Activated CD4-positive, alpha-beta memory T cell treated with anti-CD3 and anti-CD28 coated beads for 36 hours (primary cell): ENCODE measurements around the gene TENT4B. TPM values are rescaled to one million over a fixed set of nuclear protein-coding genes. Genes with fewer than 3 reads are reported as not detected.

Source experiments
- CTCF ChIA-PET: fragments of 350-600 bp; sonication (Branson Sonifier 250); formaldehyde crosslinking; loops from one replicate; lab custom pipeline; 2021; ENCODE audit warnings: antibody characterized with exemption, inconsistent platforms; lab: Charles Lee
- POLR2A ChIA-PET: fragments of 350-600 bp; sonication (Branson Sonifier 250); formaldehyde crosslinking; loops from one replicate; lab custom pipeline; 2021; ENCODE audit warnings: antibody characterized with exemption; lab: Charles Lee
- DNase-seq: peaks from one replicate; pipeline ENCODE4 v3.0.0-alpha.2; 2020
- H3K27ac Mint-ChIP-seq: one replicate; pipeline ENCODE4 v1.8.0; 2021; ENCODE audit warnings: mixed read lengths
- H3K27me3 Mint-ChIP-seq: one replicate; pipeline ENCODE4 v1.8.0; 2021; ENCODE audit warnings: mixed read lengths
- H3K36me3 Mint-ChIP-seq: one replicate; pipeline ENCODE4 v1.8.0; 2021; ENCODE audit warnings: mixed read lengths
- H3K4me1 Mint-ChIP-seq: one replicate; pipeline ENCODE4 v1.8.0; 2021; ENCODE audit warnings: low read depth, mixed read lengths
- H3K4me3 Mint-ChIP-seq: one replicate; pipeline ENCODE4 v1.8.0; 2021; ENCODE audit warnings: mild to moderate bottlenecking, mixed read lengths
- H3K9me3 Mint-ChIP-seq: one replicate; pipeline ENCODE4 v1.8.0; 2021; ENCODE audit warnings: mixed read lengths
- intact Hi-C: fragments of 100-400 bp; cut with micrococcal nuclease; formaldehyde crosslinking; loops from one replicate; pipeline ENCODE4 v1.15.1; 2023
- total RNA-seq, 2 experiments: library from RNA; stranded (reverse); gene quantifications; one replicate each; pipeline ENCODE4 v1.2.3, GENCODE V29; 2021

TENT4B gene
- total RNA-seq, 2 experiments from 2014 or later: 14.4 to 14.8 TPM

DNA sequence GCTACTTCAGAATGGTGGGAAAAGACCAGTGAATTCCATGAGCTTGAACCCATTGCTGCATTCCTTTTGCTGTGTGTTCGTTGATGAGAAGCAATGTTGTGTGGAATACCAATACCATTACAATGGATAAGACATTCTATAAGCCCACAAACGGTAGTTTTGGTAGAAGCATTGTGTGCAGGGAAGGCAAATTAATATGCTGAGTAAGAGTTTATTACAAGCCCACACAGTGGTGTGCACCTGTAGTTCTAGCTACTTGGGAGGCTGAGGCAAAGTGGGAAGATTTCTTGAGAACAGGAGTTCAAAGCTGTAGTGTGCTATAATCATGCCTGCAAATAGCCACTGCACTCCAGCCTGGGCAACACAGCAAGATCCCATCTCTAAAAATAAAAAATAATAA, 19.9 kb upstream of the TENT4B start:
- H3K4me3 Mint-ChIP-seq: no peak overlapping the region
- ChIA-PET POLR2A (no interaction called here), CTCF (interaction anchor here (1.0 to 1.1 kb wide), 3 partner anchors 9 to 194 kb away, joined by 3 to 4 read pairs (median 3); no protein-coding TSS in a partner anchor)
- intact Hi-C loops: no loop called here
- peaks cover 2% of the 10 kb centered on the region for H3K27me3 Mint-ChIP-seq
- H3K36me3 Mint-ChIP-seq: no peaks in the 10 kb centered on the region
- H3K27ac Mint-ChIP-seq: no peak overlapping the region
- no peaks in the 10 kb centered on the region for H3K4me1 Mint-ChIP-seq
- H3K9me3 Mint-ChIP-seq: no peaks in the 10 kb centered on the region
- DNase-seq: no peak

DNA sequence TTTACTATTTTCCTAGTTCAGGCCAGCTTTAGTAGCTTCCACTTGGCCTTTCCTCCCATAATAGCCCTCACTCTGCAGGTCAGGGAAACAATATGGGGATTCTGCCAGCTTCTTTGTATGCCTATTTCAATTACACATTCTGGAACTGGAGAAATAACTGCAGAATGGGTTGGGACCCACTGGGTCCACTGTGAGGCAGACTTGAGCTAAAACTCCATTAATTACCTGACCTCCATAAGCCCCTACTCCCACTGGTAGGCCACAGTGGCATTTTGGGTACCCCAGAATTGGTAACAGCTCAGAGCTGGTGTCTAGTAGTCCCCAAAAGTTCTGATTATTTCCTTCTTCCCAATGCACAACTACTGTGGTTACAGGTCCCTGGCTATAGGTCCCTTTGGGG, 16.7 kb upstream of the TENT4B start:
- no peaks in the 10 kb centered on the region for H3K9me3 Mint-ChIP-seq
- H3K27me3 Mint-ChIP-seq: peaks cover 2% of the 10 kb centered on the region
- H3K36me3 Mint-ChIP-seq: no peaks in the 10 kb centered on the region
- DNase-seq: no peak
- intact Hi-C loops: no loop called here
- H3K4me1 Mint-ChIP-seq: no peaks in the 10 kb centered on the region
- H3K4me3 Mint-ChIP-seq: no peak overlapping the region
- H3K27ac Mint-ChIP-seq: no peak overlapping the region
- ChIA-PET POLR2A (interaction anchor here (0.6 kb wide), 1 partner anchor 29 kb away, joined by 4 read pairs; no protein-coding TSS in a partner anchor), CTCF (interaction anchor here (1.4 kb wide), 1 partner anchor 74 kb away, joined by 13 read pairs; no protein-coding TSS in a partner anchor)

DNA sequence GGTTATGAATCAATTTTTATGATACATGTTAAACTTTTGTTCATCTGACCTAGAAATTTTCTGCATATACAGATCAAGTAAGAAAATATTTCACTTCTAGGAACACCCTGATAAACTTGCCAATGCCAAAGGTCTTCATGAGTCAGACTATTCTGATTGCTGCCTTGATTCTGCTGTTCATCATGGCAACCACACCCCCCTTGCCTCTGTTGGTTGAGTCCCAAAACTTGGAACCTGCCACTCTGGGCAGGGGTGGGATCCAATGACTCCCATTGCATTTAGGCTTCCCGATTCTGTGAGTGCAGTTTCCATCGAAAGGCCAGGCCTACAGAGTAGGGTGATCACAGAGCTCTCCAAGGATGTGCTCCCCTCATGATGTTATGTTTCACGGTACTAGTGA, 15.8 kb upstream of the TENT4B start:
- no peaks in the 10 kb centered on the region for H3K36me3 Mint-ChIP-seq
- POLR2A ChIA-PET: no interaction called here
- intact Hi-C loops: no loop called here

DNA sequence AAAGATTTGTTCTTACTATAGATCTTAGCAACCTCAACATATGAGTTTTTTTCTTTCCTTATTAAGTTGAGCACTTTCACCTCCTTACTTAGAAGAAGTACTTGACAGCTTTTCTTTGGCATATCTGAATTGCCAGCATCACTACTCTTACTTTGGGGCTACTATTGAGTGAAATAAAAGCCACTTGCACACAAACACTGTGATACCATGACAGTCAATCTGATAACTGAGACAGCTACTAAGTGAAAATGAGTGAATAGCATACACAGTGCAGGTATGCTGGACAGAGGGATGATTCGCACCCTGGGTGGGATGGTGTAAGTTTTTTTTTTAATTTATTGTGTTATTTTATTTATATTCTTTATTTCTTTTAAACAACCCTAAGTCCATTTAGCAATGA, 13.5 kb upstream of the TENT4B start:
- H3K27ac Mint-ChIP-seq: no peak overlapping the region
- no peak overlapping the region for H3K4me3 Mint-ChIP-seq
- H3K27me3 Mint-ChIP-seq: no peaks in the 10 kb centered on the region
- H3K4me1 Mint-ChIP-seq: no peaks in the 10 kb centered on the region
- H3K36me3 Mint-ChIP-seq: no peaks in the 10 kb centered on the region
- DNase-seq: no peak
- ChIA-PET POLR2A (interaction anchor here (0.6 kb wide), 1 partner anchor 486 kb away, joined by 3 read pairs; no protein-coding TSS in a partner anchor), CTCF (no interaction called here)
- intact Hi-C loops: no loop called here
- H3K9me3 Mint-ChIP-seq: no peaks in the 10 kb centered on the region

More for the DNA sequence above, 15.8 kb upstream of the TENT4B start:
- DNase-seq: no peak
- H3K9me3 Mint-ChIP-seq: no peaks in the 10 kb centered on the region
- CTCF ChIA-PET: interaction anchor here (1.2 kb wide), 1 partner anchor 77 kb away, joined by 3 read pairs; no protein-coding TSS in a partner anchor
- H3K4me1 Mint-ChIP-seq: no peaks in the 10 kb centered on the region
- H3K27me3 Mint-ChIP-seq: no peaks in the 10 kb centered on the region
- no peak overlapping the region for H3K27ac Mint-ChIP-seq
- H3K4me3 Mint-ChIP-seq: no peak overlapping the region

DNA sequence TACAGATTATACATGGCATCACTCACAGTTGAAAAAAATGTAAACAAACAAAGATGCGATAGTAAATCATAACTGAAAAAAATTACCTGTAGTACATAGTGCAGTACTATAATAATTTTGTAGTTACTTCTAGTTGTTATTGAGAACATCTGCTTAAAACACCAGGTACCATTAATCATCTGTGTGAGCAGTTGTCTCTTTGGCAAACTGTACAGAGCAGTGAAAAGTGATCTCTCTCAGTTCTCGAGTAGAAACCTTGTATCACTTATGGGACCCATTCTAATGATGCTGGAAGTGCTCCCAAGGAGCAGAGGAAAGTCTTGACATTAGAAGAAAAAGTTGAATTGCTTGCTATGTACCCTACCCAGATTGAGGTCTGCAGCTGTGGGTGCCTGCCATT, 8.9 kb upstream of the TENT4B start:
- no peaks in the 10 kb centered on the region for H3K36me3 Mint-ChIP-seq

DNA sequence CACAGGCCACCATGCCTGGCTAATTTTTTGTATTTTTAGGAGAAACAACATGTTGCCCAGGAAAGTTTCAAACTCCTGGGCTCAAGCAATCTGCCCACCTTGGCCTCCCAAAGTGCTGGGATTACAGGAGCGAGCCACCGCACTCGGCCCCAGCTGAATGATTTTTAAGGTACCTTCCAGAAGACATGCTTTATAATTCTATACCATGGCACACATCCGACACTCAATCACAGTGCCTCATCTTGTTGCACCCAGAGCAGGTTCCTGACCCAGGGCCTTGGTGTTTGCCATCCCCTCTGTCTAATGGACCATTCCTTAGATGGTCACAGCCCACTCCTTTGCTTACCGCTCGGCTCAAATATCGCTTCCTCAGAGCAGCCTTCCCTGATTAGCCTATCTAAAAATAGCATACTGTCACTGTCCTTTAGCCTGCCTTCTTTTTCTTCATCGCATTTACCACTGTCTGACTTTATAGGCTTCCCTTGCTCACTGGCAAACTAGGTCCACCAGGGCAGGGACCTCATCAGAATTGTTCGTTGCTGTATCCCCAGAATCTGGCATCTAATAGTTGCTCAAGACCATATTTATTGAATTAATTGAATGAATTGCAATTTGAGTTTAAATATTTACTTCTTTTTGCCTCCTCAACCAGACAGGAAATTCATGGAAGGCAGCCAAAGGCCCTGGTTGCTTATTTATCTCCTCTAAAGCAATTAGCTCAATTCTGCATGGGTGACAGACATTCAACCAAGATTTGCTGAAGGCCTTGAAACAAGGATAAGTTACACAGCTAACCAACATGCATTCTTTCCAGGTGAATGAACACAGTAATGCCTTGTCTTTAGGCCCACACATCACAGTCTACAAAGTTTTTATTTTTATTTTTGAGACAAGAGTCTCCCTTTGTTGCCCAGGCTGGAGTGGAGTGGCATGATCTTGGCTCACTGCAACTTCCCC, 6.3 kb upstream of the TENT4B start:
- Mint-ChIP-seq H3K4me3 (no peak overlapping the region), H3K36me3 (no peaks in the 10 kb centered on the region), H3K27ac (no peak overlapping the region), H3K27me3 (no peaks in the 10 kb centered on the region), H3K9me3 (no peaks in the 10 kb centered on the region), H3K4me1 (peaks cover 2% of the 10 kb centered on the region)
- no peak for DNase-seq
- intact Hi-C loops: no loop called here
- CTCF ChIA-PET: interaction anchor here (0.7 to 1.3 kb wide), 3 partner anchors 66 to 121 kb away, joined by 3 to 4 read pairs (median 3); partner anchors contain the start of gene CNEP1R1
- POLR2A ChIA-PET: no interaction called here

More for the DNA sequence above, 8.9 kb upstream of the TENT4B start:
- no peaks in the 10 kb centered on the region for H3K9me3 Mint-ChIP-seq
- ChIA-PET POLR2A (interaction anchor here (0.7 kb wide), 1 partner anchor 30 kb away, joined by 4 read pairs; no protein-coding TSS in a partner anchor), CTCF (interaction anchor here (1.4 kb wide), 1 partner anchor 11 kb away, joined by 3 read pairs; no protein-coding TSS in a partner anchor)
- intact Hi-C loops: no loop called here
- H3K27me3 Mint-ChIP-seq: no peaks in the 10 kb centered on the region
- H3K27ac Mint-ChIP-seq: no peak overlapping the region
- no peak for DNase-seq
- H3K4me3 Mint-ChIP-seq: no peak overlapping the region
- no peaks in the 10 kb centered on the region for H3K4me1 Mint-ChIP-seq

DNA sequence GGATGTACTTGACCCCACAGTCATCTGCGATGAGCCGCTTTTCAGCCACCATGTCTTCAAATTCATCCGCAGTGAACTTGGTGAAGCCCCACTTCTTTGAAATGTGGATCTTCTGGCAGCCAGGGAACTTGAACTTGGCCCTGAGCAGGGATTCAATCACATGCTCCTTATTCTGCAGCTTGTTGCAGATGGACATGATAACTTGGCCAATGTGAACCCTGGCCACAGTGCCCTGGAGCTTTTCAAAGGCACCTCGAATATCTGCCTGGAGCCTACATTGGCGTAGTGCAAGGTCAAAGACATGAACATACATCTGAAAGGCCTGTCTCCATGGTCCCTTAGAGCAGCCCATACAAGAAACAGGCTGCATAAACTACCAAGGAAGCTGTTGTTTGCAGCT, 1.8 kb upstream of the TENT4B start:
- ChIA-PET CTCF (interaction anchor here (0.8 to 2.5 kb wide), 3 partner anchors 45 to 126 kb away, joined by 3 to 21 read pairs (median 12); partner anchors contain the start of gene CNEP1R1), POLR2A (interaction anchor here (1.0 to 1.6 kb wide), 4 partner anchors 10 to 127 kb away, joined by 3 to 9 read pairs (median 6); partner anchors contain the start of gene CNEP1R1)
- H3K27me3 Mint-ChIP-seq: no peaks in the 10 kb centered on the region
- no peaks in the 10 kb centered on the region for H3K36me3 Mint-ChIP-seq
- no peak overlapping the region for H3K4me3 Mint-ChIP-seq
- H3K27ac Mint-ChIP-seq: no peak overlapping the region
- peaks cover 23% of the 10 kb centered on the region for H3K4me1 Mint-ChIP-seq
- no peak for DNase-seq
- intact Hi-C loops: loop anchor here (5.0 kb wide), 3 partner anchors 51 to 1539 kb away; partner anchors contain the start of genes N4BP1 and SNX20
- no peaks in the 10 kb centered on the region for H3K9me3 Mint-ChIP-seq

DNA sequence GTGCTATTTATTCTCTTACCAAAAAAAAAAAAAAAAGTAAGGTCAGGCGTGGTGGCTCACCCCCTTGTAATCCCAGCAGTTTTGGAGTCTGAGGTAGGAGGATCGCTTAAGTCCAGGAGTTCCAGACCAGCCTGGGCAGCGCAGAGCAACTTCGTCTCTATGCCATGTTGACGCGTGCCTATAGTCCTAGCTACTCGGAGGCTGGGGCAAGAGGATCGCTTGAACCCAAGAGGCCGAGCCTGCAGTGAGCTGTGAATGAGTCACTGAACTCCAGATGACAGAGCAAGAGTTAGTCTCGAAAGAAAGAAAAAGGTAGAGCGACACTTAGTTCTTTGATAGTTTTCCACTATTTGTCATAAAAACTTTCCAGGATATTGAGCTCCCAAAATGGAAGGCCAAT, 1.4 kb upstream of the TENT4B start:
- CTCF ChIA-PET: interaction anchor here (0.6 to 2.5 kb wide), 7 partner anchors 45 to 128 kb away, joined by 3 to 21 read pairs (median 3); partner anchors contain the start of genes CNEP1R1 and HEATR3
- H3K36me3 Mint-ChIP-seq: no peaks in the 10 kb centered on the region
- no peaks in the 10 kb centered on the region for H3K27me3 Mint-ChIP-seq
- peak overlapping the region; percentile 74 for H3K4me3 Mint-ChIP-seq
- peak overlapping the region; percentile 91 for H3K27ac Mint-ChIP-seq
- H3K9me3 Mint-ChIP-seq: no peaks in the 10 kb centered on the region
- DNase-seq: peak; percentile 56
- intact Hi-C loops: loop anchor here (1.0 to 5.0 kb wide), 7 partner anchors 30 to 1539 kb away; partner anchors contain the start of genes N4BP1 and SNX20
- POLR2A ChIA-PET: interaction anchor here (1.0 to 1.6 kb wide), 4 partner anchors 9 to 127 kb away, joined by 3 to 9 read pairs (median 6); partner anchors contain the start of gene CNEP1R1
- peaks cover 27% of the 10 kb centered on the region for H3K4me1 Mint-ChIP-seq

DNA sequence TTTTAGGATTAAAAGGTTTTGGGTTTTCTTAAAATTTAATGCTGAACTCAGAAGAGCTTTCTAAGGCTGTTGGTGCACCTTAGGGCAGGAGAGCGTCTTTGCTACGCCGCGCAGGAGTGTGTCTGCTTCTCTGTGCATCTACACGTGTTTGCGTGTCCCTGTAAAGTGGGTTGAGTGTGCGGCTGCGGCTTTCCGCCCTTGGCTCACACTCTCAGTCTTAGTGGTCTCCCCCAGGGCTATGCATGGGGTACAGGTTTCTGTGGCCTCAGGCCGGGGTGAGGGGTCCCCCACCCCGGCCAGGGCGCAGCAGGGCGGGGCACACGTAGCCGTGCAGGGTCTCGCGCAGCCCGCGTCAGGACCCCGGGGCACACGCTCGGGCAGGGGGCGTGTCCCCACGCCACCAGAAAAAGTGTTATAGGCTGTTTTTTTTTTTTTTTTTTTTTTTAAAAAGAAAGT, 727 bp upstream of the TENT4B start:
- ChIA-PET POLR2A (interaction anchor here (1.0 to 1.6 kb wide), 4 partner anchors 9 to 127 kb away, joined by 3 to 9 read pairs (median 6); partner anchors contain the start of gene CNEP1R1), CTCF (interaction anchor here (0.6 to 2.5 kb wide), 8 partner anchors 44 to 129 kb away, joined by 3 to 21 read pairs (median 3); partner anchors contain the start of genes CNEP1R1 and HEATR3)
- DNase-seq: peak; percentile 91
- Mint-ChIP-seq H3K4me1 (peaks cover 32% of the 10 kb centered on the region), H3K36me3 (no peaks in the 10 kb centered on the region), H3K9me3 (no peaks in the 10 kb centered on the region), H3K27ac (peak overlapping the region; percentile 91), H3K27me3 (no peaks in the 10 kb centered on the region), H3K4me3 (peak overlapping the region; percentile 74)
- intact Hi-C loops: loop anchor here (1.0 to 5.0 kb wide), 7 partner anchors 31 to 1540 kb away; partner anchors contain the start of genes N4BP1 and SNX20

DNA sequence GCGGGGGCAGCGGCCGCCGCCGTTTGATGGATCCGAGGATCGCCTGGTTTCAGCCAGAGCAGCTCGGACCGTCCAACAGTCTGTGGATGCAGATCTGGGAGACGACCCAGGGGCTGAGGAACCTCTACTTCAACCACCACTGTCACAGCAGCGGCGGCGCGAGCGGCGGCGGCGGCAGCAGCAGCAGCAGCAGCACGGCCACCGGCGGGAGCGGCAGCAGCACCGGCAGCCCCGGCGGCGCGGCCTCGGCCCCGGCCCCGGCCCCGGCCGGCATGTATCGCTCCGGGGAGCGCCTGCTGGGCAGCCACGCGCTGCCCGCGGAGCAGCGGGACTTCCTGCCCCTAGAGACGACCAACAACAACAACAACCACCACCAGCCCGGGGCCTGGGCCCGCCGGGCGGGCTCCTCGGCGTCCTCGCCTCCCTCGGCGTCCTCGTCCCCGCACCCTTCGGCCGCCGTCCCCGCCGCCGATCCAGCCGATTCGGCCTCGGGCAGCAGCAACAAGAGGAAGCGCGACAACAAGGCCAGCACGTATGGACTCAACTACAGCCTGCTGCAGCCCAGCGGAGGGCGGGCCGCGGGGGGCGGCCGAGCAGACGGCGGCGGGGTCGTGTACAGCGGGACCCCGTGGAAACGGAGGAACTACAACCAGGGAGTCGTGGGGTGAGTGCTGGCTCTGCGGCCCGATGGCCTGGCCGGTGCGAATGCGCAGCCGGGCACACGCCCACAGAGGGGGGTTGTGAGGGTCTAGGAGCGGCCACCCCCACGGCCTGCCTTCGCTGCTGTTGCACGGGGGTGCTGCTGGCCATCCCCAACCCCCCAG, 702 bp downstream of the TENT4B start:
- peak; percentile 57 for DNase-seq
- CTCF ChIA-PET: no interaction called here
- Mint-ChIP-seq H3K4me3 (peak overlapping the region; percentile 80), H3K4me1 (peaks cover 39% of the 10 kb centered on the region), H3K9me3 (no peaks in the 10 kb centered on the region), H3K27me3 (no peaks in the 10 kb centered on the region), H3K36me3 (no peaks in the 10 kb centered on the region), H3K27ac (peak overlapping the region; percentile 73)
- POLR2A ChIA-PET: no interaction called here
- intact Hi-C loops: loop anchor here (2.0 to 5.0 kb wide), 8 partner anchors 19 to 1542 kb away; partner anchors contain the start of genes N4BP1 and SNX20
